Stimulated activated CD8-positive, alpha-beta memory T cell treated with anti-CD3 and anti-CD28 coated beads, Interleukin-4, amount 100 ng/mL, for 4 hours (primary cell): ENCODE measurements around the gene ABCC6.
"Not testable (repeated sequence)": the region's sequence is repeated elsewhere in the genome, so short reads cannot be mapped to it uniquely, and the experiment has no call there.

Experiments
- DNase-seq, 2 donors: peaks; one replicate each; pipeline ENCODE4 v3.0.0-alpha.2; 2020; ENCODE audit warnings: low read depth in 2 of 2, low spot score in 1 of 2

Gene ABCC6

DNA sequence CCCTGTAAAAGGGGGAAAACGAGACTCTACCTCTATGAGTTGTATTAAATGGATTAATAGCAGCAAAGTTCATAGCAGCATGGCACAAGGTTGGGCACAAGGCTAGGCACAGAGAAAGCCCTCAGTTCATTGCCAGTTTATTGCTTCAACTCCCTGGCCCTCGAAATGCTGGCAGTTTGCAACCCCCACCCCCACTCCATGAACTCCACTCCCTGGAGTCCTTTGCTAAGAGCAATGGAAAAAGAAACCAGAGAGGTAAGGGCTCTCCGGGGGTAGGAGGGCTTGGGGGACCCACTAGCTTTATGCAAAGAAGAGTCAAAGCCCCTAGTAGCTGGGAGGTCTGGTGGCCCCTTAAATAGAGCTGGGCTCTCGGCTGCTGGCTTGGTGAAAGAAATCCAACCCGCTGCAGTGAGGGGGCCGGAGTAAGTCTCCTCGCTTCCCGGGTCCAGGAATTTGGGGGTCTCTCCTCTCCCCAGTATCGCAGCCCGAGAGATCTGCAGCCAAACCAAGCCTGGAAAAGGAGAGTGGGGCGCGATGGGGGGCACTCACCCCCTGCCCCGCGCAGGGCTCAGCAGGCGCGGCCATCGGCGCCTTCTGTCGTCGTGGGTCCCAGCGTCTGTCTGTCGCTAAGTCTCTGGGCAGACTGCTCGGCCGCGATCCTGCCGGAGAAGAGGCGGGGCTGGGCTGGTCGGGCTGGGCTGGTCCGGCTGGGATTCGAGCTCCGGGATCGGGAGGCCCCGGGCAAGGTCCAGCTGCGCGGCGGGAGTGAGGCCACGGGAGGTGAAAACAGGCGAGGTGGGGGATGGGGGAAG, at the start of gene ABCC6:
Gene ABCC6, minus strand, starts transcription at position 645 of the 812 bp plus-strand sequence. Its CDS starts 60 bp downstream, at position 585.
- not testable (repeated sequence) for DNase-seq

DNA sequence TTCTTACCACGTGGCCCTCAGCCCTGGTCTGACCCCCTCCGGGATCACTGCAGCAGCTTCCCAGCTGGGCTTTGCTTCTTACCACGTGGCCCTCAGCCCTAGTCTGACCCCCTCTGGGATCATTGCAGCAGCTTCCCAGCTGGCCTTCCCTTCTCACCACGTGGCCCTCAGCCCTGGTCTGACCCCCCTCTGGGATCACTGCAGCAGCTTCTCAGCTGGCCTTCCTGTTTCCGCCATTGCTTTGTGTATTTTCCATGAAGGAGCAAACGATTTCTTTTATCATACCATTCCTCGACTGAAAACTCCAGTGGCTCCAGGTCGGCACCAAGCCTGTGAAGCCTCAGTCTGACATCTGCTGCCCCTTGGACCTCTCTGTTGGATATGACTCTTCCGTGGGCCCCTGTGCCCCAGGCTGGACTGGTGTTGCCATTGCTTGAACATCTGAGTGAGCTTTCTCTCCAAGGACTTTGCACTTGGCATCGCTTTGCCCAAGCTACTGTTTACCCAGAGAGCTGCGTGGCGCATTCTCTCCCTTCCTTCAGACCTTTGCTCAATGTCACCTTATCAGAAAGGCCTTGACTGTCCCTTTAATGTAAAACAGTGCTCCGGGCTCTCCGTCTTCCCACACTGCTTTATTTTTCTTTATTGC, 49.4 kb upstream of the ABCC6 start:
- not testable (repeated sequence) for DNase-seq

DNA sequence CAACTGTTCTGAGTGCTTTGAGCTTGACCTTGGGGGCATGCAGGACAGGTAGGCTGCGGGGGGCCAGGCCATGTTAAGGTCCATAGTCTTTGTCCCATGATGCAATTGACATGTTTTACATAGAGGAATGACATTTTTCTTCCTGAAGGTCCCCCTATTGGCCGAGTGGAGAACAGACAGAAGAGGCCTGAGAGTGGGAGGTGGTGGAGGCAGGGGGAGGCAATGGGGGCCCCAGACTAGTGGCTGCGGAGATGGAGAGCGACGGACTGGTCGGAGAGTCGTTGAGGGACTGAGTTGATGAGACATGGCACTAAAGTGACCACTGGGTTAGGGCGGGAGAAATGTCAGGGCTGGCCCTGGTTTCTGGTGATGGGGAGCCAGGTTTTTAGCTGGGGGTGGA, 48.4 kb upstream of the ABCC6 start:
- not testable (repeated sequence) for DNase-seq

DNA sequence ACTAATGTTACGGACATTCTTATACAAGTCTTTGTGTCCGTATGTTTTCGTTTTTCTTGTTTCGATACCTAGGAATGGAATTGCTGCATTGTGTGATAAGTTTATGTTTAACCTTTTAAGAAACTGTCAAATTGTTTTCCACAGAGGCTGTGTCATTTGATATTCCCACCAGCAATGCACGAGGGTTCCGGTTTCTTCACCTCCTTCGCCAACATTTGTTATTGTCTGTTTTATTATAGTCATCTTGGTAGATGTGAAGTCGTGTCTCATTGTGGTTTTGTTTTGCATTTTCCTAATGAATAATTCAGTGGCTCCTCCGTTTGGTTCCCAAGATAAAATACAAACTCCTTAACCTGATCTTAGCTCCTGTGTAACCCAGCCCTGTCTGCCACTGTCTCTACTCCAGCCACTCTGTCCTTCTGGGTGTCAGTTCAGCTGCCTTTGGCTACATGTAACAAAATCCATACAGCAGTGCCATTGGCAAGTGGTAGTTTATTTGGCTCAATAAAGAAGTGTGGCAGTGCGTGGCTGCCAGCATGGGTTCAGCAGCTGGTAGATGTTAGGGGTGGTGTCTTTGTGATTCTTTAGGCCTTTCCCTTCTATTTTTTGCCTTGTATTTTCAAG, 45.0 kb upstream of the ABCC6 start:
- DNase-seq = not testable (repeated sequence)

DNA sequence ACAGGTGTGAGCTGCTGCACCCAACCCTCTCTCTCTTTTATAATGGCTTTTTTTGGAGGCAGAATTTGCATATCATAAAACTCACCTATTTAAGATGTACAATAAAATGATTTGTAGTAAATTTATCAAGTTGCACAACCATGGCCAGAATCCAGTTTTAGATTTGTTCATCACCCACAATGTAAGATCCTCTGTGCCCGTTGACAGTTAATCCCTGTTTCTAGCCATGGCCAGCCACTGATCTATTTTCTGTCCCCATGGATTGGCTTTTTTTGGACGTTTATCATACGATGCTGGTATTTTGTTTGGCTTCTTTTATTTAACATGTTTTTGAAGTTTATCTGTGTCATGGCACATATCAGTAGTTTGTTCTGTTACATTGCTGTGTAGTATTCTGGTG, 44.4 kb upstream of the ABCC6 start:
- not testable (repeated sequence) for DNase-seq

DNA sequence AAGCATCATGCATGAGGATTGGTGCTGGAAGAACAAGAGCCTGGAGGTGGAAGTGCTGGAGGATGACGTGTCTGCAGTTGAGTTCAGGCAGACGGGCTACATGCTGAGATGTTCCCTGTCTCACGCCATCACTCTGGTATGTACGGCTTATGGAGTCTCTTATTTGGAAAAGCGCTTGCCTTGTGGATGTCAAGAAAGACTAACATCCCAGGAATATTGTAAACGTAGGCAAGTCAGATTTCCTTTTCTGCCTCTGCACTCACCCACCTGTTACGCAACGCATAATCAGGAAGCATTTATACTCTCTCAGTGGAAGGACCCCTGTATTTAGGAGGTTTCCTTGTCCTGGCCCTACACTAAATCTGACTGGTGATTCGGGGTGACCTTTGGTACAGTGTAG, 41.8 kb upstream of the ABCC6 start:
- DNase-seq = not testable (repeated sequence)

DNA sequence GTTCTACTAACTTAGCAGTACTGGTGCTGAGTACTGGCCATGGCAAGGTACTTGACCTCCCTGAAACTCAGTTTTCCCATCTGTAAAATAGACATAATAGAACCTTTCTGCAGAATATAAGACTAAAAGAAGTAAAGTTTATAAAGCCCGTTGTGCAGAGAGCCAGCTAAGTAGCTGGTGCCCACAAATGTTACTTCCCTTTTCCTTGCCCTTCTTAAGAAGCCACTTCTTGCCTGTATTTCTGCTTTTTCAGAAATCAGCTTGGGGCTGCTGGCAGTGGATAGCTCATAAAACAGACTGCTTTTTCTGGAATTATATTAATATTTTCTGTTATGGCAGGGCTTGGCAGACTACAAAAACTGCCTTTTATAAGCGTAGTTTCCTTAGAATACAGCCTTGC, 40.7 kb upstream of the ABCC6 start:
- DNase-seq = not testable (repeated sequence)

DNA sequence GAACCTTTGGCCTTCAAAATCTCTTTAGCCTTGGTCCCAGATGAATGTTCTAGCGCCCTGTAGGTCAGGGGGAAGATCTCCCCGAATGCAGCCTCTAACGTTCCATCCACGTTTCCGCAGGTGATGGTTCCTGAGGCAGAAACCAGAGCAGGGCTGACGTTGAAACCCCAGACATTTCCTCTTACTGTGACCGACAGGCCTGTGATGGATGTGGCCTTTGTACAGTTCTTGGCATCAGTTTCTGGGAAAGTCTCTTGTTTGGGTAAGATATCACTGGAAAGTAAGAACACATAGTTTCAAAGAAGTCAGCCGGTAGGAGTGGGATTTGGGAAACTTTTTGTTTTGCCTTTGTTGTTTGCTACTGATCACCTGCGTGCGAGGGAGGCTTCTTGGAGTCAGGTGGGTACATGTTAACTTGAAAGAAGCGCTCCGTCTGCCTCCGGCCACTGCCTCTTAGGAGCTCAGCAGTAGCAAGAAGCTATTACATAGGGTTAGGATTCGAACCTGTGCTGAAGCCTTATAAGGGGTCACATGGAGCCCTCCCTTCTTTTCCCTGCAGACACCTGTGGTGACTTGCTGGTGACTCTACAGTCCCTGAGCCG, 39.8 kb upstream of the ABCC6 start:
- not testable (repeated sequence) for DNase-seq

DNA sequence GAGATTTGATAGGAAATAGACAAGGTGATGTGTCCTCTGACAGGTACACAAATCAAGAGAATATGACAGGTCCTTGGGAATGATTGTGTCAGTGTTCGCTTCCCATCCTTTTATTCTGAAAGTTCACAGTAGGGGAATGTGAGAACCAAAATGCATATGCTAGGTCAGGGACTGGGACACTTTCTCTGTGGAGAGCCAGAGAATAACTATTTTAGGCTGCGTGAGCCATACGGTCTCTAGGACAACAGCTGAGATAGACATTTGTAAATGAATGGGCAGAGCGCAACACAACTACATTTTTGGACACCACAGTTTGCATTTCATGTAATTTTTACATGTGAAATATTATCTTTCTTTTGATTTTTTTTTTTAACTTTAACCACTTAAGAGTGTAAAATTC, 36.7 kb upstream of the ABCC6 start:
- DNase-seq = not testable (repeated sequence)

DNA sequence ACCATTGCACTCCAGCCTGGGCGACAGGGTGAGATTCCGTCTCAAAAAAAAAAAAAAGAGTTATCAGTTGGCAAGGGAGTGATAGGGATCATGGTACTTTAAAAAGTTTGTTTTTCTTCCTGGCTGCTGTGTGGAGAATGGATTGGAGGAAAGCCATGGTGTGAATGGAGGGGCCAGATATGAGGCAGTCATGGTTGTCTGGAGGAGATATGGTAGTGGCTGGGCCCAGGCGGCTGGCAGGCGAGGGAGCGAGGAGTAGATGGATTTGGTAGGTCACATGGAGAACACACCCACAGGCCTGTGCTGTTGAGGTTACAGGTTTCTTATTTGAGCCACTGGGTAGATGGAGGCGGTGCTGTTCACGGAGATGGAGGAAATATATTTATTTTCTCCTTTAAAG, 35.5 kb upstream of the ABCC6 start:
- DNase-seq = not testable (repeated sequence)

DNA sequence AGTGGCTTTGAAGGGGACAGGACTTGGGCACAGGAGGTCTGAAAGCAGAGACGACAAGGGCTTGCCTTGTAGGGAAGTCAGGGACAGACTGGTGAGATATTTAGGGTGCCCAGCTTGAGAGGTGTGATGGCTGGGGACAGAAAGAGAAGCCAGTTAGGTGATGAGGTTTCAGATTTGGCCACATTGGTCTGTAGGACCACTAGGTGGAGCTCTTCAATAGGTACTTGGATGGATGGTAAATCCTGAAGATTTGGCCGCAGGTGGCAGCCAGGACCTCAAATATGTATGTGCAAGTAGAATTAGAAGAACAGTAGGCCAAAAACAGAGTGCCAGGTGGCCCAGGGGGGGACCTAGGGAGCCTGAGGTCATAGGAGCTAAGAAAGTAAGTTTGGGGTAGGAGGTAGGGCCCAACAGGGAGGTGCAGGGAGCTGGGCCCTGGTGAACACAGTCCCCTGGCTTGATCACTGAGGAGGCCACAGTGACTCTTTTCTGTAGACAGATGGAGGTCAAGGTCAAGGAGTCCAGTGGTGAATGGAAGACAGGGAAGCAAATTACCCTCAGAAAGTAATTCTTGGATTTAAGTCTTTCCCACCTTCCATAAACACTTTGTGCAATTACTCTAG, 34.1 kb upstream of the ABCC6 start:
- not testable (repeated sequence) for DNase-seq

DNA sequence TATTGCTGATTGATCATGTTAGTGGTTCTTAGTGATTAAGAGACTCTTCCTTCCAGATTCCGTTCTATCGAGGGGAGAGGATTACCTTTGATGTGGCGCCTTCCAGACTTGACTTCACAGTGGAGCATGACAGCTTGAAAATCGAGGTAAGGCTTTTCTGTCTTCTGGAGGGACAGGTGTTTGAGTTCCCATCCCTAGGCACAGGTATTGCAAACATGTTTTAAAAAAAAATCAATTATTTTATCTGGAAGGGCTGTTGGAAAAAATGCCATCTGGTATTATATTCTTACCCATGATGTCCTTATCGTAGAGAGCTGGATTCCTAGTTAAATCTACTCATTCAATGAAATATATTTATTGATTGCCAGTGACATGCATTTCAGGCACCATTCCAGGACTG, 29.1 kb upstream of the ABCC6 start:
- DNase-seq = not testable (repeated sequence)

DNA sequence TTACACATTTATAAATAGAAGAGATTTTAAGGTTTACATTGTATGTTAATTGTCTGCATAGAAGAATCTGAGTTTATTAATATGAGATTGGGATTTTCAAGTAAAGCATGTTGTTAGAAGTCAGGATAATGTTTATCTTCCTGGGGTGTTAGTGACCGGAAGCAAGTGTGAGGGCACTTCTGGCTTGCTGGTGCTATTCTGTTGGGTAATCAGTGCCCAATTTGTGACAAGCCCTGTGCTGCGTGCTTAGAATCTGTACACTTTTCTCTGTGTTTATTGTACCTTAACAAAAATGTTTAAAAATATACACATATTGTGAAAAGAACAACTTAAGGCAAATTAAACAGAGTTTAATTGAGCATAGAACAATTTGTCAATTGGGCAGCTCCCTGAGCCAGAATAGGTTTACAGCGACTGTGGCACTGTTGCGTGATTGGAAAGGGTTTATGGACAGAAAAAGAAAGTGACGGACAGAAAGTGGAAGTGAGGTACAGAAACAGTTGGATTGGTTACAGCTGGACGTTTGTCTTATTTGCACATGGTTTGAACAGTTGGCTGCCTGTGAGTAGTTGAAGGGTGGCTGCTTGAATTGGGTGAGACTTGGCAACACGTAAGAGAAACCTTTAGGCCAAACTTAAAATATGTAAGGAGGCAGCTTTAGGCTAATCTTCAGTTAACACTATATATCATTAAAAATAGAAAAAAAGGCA, 26.5 kb upstream of the ABCC6 start:
- DNase-seq = not testable (repeated sequence)

DNA sequence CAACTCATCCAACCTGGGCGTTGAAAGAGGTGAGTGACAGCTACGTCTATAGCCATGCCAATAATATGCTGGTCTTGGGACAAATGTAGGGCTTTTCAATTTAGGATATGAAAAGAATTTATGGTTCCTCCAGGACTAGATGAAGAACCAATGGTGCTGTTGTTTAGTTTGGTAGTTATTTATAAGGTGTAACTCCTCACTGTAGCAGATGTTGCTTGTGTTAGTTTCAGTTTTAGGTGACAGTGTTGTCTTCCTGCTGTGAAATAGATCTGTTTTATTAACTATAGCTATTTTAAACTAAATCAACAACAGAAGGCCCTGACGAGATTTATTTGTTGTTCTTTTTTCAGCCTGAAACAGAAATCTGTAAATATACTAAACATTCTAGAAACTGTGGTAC, 24.1 kb upstream of the ABCC6 start:
- not testable (repeated sequence) for DNase-seq

DNA sequence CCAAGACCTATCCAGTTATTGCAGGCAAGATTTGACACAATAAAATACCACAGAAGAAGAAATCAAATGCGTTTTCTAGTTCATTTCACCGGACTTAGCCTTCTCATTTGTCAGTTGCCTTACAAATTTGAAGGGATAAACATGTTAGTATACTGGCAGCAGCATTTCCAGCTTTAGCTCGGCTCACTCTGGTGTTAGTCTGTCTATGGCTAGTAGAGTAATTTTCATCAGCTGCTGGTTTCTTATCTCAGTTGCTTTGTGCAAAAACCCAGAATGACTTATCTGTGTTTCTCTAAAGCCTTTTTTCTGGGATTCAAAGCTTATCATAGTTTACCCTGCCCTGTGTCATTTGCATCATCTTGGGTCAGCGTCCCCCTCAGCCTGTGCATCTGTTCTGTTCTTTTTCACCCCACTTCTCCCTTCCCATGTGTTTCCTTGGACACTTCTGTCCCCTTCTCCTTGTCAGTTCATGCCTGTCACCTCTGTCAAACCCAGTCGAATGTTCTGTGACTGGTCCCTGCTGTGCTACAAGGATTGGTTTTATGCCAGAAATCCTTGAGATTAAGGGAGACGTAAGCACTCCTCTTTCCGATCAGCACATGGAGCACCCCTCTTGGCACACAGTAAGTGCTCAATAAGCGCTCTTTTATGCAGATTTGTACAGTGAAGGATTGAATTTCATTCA, 23.4 kb upstream of the ABCC6 start:
- not testable (repeated sequence) for DNase-seq

DNA sequence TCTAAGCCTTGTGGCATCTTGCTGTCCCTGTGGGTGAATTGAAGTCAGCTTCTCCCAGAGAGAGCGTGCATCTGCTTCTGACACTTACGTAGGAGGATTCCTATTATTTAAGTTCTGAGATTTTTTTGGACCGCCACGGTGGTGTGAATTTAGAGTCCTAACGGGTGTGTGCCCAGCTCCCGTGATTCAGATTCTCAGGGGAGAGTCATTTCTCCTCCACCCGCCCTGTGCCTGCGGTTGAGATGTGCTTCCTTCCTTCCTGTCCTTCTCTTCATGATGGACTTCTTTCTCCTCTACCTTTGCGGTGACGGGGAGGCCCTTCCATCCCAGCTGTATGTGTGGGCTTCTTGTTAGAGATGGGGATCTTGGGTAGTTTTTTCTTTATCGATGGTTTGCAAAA, 20.6 kb upstream of the ABCC6 start:
- not testable (repeated sequence) for DNase-seq

DNA sequence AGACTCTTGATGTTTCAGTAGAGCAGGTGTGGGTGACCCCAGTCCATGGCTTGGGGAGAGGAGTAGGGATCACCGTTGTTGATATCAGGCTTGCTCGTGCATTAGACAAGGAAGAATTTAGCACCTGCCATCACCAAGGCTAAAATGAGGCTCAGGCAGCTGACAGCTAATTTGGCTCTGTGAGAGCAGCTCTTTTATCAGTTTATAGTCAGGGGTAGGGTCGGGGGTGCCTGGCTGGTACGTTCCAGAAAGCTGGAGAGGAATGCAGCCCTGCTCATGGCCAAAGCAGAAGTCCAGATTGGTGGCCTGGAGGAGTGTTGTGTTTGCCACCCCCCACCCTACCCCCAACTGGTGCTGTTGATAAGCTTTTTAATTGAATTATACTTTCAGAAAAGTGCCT, 17.4 kb upstream of the ABCC6 start:
- DNase-seq = not testable (repeated sequence)

DNA sequence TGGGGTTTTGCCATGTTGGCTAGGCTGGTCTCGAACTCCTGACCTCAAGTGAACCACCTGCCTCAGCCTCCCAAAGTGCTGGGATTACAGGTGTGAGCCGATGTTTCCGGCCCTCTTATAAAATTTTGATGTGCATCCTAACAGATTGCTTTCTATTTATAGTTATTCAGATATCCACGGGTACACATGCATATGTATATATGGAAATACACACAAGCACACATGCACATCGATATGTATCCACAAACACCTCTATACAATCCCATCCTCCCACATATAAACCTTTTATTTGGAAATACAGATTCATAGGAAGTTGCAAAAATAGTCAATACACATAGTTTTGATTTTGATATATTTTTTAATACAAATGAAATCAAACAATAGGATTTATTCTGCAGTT, 14.4 kb upstream of the ABCC6 start:
- DNase-seq = not testable (repeated sequence)

DNA sequence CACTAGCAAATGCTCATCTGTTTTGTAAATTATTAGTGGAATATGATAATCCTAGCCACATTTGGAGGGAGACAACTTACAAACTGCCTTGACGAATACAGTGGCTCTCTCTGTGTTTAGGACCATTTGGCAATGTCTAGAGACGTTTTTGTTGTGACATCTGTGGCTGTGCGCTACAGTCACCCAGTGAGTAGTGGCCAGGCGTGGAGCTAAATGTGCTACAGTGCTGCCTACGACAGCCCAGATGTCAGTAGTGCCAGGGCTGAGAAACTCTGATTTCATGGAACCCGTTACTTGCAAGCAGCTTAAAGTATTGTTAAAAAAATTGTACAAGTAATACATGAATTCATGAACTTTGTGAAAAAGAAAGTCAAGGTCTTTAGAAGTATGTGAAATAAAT, 13.8 kb upstream of the ABCC6 start:
- not testable (repeated sequence) for DNase-seq

DNA sequence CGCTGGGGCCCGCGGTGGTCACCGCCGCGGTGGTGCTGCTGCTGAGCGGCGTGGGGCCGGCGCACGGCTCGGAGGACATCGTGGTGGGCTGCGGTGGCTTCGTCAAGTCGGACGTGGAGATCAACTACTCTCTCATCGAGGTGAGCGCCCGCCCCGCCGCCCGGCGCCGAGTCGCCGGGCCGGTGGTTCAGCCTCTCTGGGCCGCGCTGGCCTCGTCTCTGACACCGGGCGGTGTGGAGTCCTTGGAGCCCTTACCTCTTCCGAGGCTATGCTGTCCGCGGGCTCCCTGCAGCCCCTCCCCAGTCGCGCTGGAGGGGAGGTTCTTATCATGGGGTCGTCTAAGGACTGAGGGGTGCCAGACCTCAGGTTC, 9.4 kb upstream of the ABCC6 start:
- DNase-seq = not testable (repeated sequence)
